ENCODE data around the gene PRR11. TPM values are rescaled to one million over a fixed set of nuclear protein-coding genes. Genes with fewer than 3 reads are reported as not detected.
A peak's percentile ranks its signal among the peaks of the same experiment; 100 is the strongest.

Gene PRR11
- total and polyA plus RNA-seq, 4 donors = 0.63 to 4.2 (median 2.0) TPM

DNA sequence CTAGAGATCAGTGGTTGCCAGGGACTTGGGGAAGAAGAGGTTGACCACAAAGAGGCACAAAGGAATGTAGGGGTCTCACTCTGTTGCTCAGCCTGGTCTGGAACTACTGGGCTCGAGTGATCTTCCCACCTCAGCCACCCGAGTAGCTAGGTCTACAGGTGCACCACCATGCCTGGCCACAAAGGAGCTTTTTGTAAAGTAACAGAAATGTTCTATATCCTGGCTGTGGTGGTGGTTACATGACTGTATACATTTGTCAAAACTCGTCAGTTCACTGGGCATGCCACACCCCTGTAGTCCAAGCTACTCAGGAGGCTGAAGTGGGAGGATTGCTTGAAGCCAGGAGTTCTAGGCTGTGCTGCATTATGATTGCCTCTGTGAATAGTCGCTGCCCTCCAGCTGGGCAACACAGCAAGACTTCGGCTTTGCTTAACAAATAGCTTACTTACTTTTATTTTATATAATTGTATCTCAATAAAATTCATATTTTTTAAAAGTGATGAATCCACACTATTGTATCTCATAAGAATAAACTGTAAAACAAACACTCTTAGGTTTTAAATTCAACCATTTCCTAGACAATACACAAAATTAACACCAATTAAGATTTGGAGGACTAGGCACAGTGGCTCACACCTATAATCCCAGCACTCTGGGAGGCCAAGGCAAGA, 5.6 kb upstream of the PRR11 start:
- TF ChIP-seq, protein P1, sequence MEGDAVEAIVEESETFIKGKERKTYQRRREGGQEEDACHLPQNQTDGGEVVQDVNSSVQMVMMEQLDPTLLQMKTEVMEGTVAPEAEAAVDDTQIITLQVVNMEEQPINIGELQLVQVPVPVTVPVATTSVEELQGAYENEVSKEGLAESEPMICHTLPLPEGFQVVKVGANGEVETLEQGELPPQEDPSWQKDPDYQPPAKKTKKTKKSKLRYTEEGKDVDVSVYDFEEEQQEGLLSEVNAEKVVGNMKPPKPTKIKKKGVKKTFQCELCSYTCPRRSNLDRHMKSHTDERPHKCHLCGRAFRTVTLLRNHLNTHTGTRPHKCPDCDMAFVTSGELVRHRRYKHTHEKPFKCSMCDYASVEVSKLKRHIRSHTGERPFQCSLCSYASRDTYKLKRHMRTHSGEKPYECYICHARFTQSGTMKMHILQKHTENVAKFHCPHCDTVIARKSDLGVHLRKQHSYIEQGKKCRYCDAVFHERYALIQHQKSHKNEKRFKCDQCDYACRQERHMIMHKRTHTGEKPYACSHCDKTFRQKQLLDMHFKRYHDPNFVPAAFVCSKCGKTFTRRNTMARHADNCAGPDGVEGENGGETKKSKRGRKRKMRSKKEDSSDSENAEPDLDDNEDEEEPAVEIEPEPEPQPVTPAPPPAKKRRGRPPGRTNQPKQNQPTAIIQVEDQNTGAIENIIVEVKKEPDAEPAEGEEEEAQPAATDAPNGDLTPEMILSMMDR (IDR thresholded peaks at IDR 0.05; ENCODE audit: control extremely low read depth, extremely low read depth) = no peak
- Histone ChIP-seq H3K36me3 (ENCODE audit: control insufficient read depth in 4 of 4, insufficient read depth in 4 of 4, low read length in 4 of 4) (no peaks in the 10 kb centered on the region), H3K9me3 (ENCODE audit: control insufficient read depth in 4 of 4, insufficient read depth in 3 of 4, low read length in 3 of 4) (no peaks in the 10 kb centered on the region), H3K4me1 (ENCODE audit: control insufficient read depth in 5 of 5, insufficient read depth in 5 of 5, low read length in 5 of 5) (peaks cover 0 to 33% (median 7%) of the 10 kb centered on the region in 5 donors), H3K4me3 (no peak overlapping the region), H3K27ac (ENCODE audit: low read depth in 1 of 2, low read length in 1 of 2) (no peak overlapping the region), H3K9ac (ENCODE audit: insufficient read depth in 1 of 2, low read length in 2 of 2) (no peak overlapping the region), H3K27me3 (ENCODE audit: control insufficient read depth in 3 of 3, insufficient read depth in 3 of 3, low read length in 2 of 3) (no peaks in the 10 kb centered on the region)
- DNase-seq (no peak), ATAC-seq (ENCODE audit: insufficient read depth, low FRiP score) (no peak)
- WGBS, 2 donors = 87% methylated on average over 5 of the region's 5 CpGs

DNA sequence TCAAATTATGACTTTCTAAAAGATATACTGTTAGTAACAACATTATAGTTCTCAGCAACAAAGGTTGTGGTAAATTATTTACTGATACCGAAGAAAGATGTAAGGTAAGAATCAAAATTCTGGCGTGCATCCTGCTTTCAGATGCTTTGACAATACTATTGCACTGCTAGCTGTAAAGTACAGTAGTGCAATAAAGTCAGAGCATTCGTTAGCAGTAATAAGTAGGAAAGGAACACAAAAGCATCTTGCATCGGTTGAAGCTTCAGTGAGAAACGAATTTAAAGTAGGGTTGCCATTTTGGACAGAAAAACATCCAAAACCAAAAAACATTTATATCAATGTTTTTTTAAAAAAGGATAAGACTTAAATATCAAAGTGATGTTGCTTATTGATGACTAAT, 4.5 kb upstream of the PRR11 start:
- WGBS, 2 donors = 76 to 87% methylated on average over 5 of the region's 5 CpGs
- TF ChIP-seq, protein P1 (IDR thresholded peaks at IDR 0.05; ENCODE audit: control extremely low read depth, extremely low read depth) = no peak
- ATAC-seq (ENCODE audit: insufficient read depth, low FRiP score) (no peak), DNase-seq (peak in 2 of 3 donors; percentile 52 to 57)
- Histone ChIP-seq H3K27ac (ENCODE audit: low read depth in 1 of 2, low read length in 1 of 2) (no peak overlapping the region), H3K9me3 (ENCODE audit: control insufficient read depth in 4 of 4, insufficient read depth in 3 of 4, low read length in 3 of 4) (no peaks in the 10 kb centered on the region), H3K4me3 (no peak overlapping the region), H3K9ac (ENCODE audit: insufficient read depth in 1 of 2, low read length in 2 of 2) (no peak overlapping the region), H3K4me1 (ENCODE audit: control insufficient read depth in 5 of 5, insufficient read depth in 5 of 5, low read length in 5 of 5) (peaks cover 3 to 34% (median 7%) of the 10 kb centered on the region in 5 donors), H3K36me3 (ENCODE audit: control insufficient read depth in 4 of 4, insufficient read depth in 4 of 4, low read length in 4 of 4) (no peaks in the 10 kb centered on the region), H3K27me3 (ENCODE audit: control insufficient read depth in 3 of 3, insufficient read depth in 3 of 3, low read length in 2 of 3) (no peaks in the 10 kb centered on the region)

DNA sequence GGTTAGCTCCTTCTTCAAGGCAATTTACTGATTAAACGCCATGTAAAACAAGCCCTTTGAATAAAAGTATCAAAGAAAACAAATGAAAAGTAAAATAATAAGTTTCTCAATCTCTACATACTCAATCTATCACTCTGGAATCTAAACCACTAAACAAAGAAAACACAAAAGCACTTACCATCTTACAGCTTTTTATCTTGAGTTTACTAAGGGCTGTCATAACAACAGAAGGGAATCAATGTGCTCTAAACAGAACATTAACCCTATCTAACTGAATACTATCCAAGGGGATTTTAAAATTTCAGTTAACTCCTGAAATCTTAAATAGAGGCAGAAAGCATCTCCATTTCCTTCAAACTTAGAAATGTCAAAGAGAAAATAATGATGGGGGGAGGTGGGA, 4.0 kb upstream of the PRR11 start:
- no peaks in the 10 kb centered on the region for H3K36me3 ChIP-seq (ENCODE audit: control insufficient read depth in 4 of 4, insufficient read depth in 4 of 4, low read length in 4 of 4)
- peaks cover 3 to 39% (median 7%) of the 10 kb centered on the region in 5 donors for H3K4me1 ChIP-seq (ENCODE audit: control insufficient read depth in 5 of 5, insufficient read depth in 5 of 5, low read length in 5 of 5)
- no peaks in the 10 kb centered on the region for H3K9me3 ChIP-seq (ENCODE audit: control insufficient read depth in 4 of 4, insufficient read depth in 3 of 4, low read length in 3 of 4)
- no peak overlapping the region for H3K27ac ChIP-seq (ENCODE audit: low read depth in 1 of 2, low read length in 1 of 2)
- TF ChIP-seq, protein P1 (IDR thresholded peaks at IDR 0.05; ENCODE audit: control extremely low read depth, extremely low read depth) = no peak
- no peaks in the 10 kb centered on the region for H3K27me3 ChIP-seq (ENCODE audit: control insufficient read depth in 3 of 3, insufficient read depth in 3 of 3, low read length in 2 of 3)
- no peak overlapping the region for H3K9ac ChIP-seq (ENCODE audit: insufficient read depth in 1 of 2, low read length in 2 of 2)
- H3K4me3 ChIP-seq = no peak overlapping the region
- ATAC-seq (ENCODE audit: insufficient read depth, low FRiP score) (no peak), DNase-seq (peak in 2 of 3 donors; percentile 55 to 75)
- WGBS, 2 donors = 76 to 88% methylated on average over 1 of the region's 1 CpG

All from lung (tissue), 12 donors.